TTC549 (cell line): ENCODE measurements around the gene FZD8.
"Not testable (repeated sequence)": the region's sequence is repeated elsewhere in the genome, so short reads cannot be mapped to it uniquely, and the experiment has no call there.

Experiments
- FAIRE-seq: peaks from 2 replicates; lab custom pipeline; 2012; peaks lifted over from hg19 to GRCh38; lab: Jason Lieb, UNC

Gene FZD8, protein sequence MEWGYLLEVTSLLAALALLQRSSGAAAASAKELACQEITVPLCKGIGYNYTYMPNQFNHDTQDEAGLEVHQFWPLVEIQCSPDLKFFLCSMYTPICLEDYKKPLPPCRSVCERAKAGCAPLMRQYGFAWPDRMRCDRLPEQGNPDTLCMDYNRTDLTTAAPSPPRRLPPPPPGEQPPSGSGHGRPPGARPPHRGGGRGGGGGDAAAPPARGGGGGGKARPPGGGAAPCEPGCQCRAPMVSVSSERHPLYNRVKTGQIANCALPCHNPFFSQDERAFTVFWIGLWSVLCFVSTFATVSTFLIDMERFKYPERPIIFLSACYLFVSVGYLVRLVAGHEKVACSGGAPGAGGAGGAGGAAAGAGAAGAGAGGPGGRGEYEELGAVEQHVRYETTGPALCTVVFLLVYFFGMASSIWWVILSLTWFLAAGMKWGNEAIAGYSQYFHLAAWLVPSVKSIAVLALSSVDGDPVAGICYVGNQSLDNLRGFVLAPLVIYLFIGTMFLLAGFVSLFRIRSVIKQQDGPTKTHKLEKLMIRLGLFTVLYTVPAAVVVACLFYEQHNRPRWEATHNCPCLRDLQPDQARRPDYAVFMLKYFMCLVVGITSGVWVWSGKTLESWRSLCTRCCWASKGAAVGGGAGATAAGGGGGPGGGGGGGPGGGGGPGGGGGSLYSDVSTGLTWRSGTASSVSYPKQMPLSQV

GRCh38 chr10:35642035-35642792 is at the start of gene FZD8:
Gene FZD8 (minus strand): TSS chr10:35642296. CDS start chr10:35641429, 867 bp downstream.
- peak; percentile 46 for FAIRE-seq

- no peak for FAIRE-seq
Observed at GRCh38 chr10:35691522-35692236, 49.6 kb upstream of the FZD8 start.

GRCh38 chr10:35690534-35690933 is 48.4 kb upstream of the FZD8 start:
- FAIRE-seq, result no peak

DNA sequence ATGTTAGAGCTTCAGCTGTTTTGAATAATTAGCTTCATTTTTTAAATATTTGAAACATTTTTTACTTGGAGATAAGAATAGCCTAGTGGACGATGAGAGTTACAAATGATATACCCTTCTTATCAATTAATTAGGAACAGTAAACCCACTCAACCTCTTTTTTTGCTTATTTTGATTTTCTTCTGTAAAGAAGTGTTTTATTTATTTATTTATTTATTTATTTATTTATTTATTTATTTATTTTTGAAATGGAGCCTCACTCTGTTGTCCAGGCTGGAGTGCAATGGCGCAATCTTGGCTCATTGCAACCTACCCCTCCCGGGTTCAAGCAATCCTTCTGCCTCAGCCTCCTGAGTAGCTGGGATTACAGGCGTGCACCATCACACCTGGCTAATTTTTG is 43.8 kb upstream of the FZD8 start:
- FAIRE-seq, result not testable (repeated sequence)

DNA sequence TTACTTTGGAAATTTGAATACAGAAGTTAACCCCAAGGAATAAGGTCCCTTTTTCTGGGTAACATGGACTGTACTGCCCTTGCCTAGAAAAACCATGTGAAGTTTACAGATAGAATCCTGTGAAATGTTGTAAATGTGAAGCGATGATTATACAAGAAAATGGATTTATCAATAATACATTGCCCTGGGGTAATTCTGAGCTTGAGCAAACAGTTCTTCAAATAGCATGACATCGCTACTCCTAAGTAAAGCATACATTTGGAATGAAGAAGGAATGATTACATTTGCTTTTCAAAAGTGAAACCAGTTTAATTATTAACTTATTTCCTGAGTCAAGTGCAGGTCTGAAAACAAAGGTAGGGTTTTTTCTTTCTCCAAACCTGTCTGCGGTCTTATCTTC is 43.3 kb upstream of the FZD8 start:
- no peak for FAIRE-seq

- no peak for FAIRE-seq
Observed at GRCh38 chr10:35684586-35684985, 42.5 kb upstream of the FZD8 start.

DNA sequence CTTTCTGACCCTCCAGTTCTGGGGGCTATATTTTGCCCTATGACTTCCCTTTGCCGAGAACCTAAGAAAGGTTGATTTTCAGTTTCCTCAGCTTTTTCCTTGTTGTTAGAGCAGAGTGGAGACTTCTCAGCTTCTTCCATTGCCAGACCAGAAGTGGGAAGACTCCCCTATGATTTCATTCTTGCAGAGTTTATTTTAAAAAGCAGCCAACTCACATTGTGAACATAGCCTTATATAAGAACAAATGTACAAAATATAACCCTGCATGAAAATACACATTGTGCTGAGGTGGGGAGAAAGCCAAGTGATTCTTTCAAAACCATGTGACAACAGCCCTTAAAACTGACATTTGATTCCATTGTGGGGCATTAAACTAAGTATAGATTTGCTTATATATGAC is 33.8 kb upstream of the FZD8 start:
- no peak for FAIRE-seq

DNA sequence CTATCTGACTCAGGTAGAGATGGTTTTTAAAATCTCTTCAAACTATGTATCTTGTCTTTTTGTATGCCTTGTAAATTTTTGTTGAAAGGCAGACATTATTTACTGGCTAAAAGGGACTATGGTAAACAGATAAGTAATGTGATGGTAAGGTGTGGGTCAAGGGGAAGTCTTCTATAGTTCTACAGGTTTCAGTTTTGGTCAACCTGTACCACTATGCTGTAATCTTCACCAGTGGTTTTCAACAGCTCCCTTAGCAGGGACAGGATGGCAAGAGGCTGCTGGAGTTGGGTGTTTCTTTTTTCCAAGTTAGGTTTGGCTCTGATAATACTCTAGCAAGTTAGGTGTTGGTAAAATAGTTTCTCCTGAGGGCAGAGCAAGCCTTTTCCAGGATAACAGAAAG is 32.7 kb upstream of the FZD8 start:
- FAIRE-seq, result no peak

DNA sequence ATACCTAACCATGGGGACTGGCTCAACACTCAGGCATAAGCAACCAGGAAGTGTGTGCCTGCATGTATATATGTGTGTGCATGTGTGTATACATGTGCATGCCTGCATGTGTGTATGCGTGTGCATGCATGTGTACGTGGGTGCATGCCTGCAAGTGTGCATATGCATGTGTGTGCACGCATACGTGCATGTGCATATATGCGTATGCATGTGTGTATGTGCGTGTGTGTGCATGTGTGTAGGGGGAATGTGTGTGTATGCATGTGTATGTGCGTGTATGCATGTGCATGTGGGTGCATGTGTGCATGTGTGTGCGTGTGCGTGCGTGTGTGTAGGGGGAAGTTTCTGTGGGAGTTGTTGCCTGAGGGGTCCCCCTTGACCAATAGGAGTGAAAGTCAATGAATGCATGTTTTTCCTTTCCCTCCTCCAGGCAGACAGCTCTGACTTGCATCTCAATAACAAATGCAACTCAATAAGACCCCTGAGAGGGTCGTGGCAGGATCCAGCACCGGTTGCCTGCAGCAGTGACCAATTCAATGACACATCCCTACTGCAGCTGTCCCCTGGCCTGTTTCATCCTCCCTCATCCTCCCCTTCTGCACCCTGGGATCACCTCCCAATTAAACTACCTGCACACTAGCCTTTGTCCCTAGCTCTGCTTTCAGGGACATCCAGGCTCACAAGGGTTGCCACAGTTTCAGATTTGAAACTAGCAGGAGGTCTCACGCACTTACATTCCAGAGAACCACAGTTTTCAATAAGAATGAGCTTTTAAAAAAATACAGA is 27.0 kb upstream of the FZD8 start:
- FAIRE-seq, result no peak

GRCh38 chr10:35667971-35668370 is 25.9 kb upstream of the FZD8 start:
- FAIRE-seq, result no peak

DNA sequence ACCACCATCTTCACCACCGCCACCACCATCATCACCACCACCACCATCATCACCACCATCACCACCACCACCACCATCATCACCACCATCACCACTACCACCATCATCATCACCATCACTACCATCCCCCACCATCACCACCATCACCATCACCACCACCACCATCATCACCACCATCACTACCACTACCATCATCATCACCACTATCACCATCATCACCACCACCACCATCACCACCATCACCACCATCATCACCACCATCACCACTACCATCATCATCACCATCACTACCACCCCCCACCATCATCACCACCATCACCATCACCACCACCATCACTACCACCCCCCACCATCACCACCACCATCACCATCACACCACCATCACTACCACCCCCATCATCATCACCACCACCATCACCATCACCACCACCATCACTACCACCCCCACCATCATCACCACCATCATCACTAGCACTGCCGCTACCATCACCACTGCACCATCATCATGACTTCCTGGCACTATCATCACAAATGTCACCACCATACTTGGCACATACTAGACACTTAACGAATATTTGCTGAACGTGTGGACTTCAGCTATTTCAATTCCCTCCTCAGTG is 25.3 kb upstream of the FZD8 start:
- no peak for FAIRE-seq

DNA sequence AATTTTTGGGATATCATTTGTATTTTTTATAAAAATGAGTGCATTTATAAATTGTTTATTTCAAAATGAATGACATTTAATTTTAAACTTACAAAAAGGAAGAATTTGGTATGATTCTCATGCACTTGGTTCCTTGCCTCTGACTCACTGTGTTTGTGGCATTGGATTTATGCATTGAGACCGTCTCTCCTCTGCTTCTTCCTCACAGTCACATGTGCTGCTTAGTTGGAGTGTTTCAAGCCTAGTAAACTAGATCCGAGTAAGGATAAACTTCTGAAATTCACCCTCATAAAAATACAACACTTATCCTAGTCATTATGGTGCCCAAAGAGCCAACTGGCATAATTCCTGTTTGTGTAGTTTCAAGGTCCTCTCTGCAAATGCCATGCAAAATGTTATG is 19.1 kb upstream of the FZD8 start:
- no peak for FAIRE-seq

DNA sequence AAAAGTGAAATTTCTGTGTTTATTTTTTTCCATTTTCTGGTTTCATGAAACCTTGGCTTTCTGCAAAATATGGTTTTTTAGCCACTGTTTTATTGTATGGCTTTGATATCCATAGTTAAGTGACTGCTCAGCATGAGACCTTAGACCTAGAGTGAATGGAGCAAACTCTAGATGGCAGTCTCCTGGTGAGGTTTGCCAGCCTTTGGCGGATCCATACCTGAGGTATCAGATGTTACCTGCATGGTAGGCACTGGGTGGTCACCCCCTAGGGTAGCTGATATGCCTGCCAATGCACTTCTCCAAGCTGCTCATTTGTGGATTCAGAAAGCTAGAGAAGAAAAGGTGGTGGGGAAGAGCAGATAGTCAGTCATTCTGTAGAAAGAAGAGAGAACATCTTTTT is 17.4 kb upstream of the FZD8 start:
- FAIRE-seq, result no peak

- no peak for FAIRE-seq
Observed at GRCh38 chr10:35657621-35658020, 15.5 kb upstream of the FZD8 start.

DNA sequence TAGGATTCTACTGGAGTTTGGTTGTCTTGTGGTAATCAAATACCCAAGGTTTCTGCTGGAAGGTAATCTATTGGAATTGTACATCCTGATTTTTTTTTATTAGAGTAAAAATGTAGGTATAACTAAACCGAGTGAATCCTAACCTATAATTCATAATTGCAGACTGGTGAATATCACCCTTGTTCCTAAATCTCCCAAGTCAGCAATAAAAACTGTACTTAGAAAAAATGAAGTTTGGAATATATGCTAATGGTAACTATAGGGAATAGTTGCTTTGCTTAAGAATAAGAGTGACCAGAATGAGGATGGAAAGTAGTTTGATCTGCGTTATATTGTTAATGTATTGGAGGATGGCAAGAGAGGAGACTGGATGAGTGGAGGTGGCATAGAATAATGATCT is 10.7 kb upstream of the FZD8 start:
- FAIRE-seq, result no peak

DNA sequence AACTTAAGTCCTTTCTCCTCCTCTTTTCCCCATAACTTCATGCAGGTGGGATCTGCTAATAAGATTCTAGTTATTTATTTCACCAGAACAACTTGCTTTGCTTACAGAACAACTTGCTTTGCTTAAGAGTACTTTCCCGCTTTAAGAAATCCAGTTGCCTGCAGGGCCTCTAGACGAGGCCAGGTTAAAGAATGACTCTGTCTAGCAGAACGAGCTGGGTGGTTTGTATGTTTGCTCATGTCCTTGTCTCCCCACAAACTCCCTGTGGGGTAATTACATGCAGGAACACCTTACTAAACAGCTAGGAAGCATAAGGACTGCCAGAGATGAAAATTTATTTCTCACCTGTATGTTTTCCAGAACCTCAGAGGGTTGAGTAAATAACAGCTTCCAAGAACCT is 8.8 kb upstream of the FZD8 start:
- no peak for FAIRE-seq

DNA sequence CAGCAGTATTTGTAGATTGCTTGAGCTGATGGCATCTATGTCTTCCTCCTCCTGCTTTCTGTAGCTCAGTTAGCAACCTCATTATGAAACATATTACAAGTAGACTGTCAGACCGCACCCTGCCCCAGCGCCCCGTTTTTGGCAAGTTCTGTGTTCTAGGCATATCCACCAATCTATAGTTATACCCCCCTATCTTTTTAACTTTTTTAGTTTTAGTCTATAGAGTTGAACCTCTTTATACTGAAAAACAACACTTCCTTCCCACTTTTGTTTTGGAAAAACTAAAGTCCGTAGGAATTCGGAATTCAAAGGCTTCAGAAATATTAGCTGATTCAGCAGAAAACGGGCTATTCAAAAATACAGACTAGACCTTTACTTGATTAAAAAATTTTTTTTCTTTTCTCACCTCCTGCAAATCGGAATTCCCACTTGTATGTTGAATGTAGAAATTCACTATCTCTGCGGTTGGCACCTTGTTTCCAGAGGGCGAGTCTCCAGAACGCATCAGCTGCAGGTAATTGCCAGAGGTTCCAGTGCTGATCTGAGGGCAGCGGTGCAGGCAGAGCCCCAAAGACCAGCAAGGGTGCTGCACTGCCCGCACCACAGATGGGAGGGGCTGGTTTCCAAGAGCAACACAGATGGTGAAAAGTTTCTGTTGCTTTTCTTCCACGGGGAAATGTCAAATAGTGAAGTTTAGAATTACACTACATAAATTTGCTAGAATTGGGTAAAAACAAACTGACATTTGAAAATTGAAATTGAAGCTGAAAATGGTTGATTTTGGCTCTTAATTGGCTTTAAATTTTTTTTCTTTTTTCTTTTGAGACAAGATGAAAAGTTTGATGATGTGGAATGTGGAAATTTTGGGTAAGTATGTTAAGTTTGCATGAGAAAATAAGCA is 2.2 kb upstream of the FZD8 start:
- no peak for FAIRE-seq

DNA sequence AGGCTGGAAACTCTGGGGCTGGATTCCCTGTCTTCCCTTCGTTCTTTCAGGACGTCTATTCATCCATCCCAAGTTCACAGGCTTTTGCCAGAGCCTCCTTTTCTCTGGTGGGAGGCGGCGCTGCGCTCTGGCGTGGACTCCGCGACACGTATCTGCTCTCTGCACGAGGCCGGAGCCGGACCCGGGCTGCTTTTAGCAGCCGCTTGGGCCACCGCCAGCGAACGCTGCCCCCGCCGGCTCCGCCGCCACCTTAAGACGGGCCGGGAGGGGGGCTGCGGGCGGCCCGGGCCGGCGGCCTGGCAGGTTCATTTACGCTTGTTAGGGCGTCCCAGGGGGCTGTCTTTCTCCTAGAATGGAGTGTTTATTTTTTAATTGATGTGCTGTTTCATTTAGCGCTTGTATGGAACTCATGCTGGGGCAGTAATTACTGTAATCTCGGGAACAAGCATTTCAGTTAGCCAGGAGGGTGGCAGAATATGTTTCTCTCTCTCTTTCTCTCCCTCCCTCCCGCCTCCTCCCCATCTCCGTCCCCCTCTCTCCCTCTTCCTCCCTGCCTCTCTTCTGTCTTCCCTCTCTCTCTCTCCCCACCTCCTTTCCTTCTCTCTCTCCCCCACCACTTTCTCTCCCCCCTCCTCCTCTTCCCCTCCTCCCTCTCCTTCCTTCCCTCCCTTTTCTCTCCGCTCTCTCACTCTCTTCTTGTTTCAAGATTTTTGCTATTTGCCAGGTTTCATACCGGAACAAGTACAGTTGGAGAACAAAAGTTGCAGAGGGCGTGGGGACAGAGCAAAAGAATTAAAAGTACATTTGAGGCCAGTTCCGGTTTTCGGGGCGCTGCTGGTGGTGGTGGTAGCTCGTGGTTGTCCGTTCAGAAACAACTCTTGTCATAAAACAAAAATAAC is 1.3 kb upstream of the FZD8 start:
- no peak for FAIRE-seq

DNA sequence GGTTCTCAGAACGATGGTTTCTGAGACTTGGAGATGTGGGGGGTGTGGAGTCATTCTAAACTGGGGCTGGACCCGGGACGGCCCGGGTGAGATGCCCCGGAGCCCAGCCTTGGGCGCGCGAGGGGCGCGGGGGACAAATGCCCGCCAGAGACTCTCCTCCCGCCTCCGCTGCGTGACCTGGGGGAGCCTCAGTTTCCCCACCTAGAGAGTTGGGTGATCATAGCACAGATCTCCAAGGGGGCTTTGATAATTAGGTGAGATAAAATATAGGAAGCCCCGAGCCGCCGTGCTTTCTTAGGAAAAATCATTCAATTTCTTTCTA is 658 bp upstream of the FZD8 start:
- no peak for FAIRE-seq
